ENCODE measurements around the gene ITCH.
"Not testable (repeated sequence)": the region's sequence is repeated elsewhere in the genome, so short reads cannot be mapped to it uniquely, and the experiment has no call there.

The ITCH gene

GRCh38 chr20:34344238-34344637, 18.8 kb upstream of the ITCH start:
- no peak for DNase-seq

- no peak for DNase-seq
Measured at GRCh38 chr20:34345402-34345736, 17.7 kb upstream of the ITCH start.

- DNase-seq: not testable (repeated sequence)
Measured at GRCh38 chr20:34345839-34346532, 17.1 kb upstream of the ITCH start.

GRCh38 chr20:34346533-34346865, 16.6 kb upstream of the ITCH start:
- not testable (repeated sequence) for DNase-seq

- DNase-seq: no peak
Measured at GRCh38 chr20:34347571-34347970, 15.5 kb upstream of the ITCH start.

- no peak for DNase-seq
Measured at GRCh38 chr20:34350095-34350494, 13.0 kb upstream of the ITCH start.

GRCh38 chr20:34353467-34353866, 9.6 kb upstream of the ITCH start:
- not testable (repeated sequence) for DNase-seq

- no peak for DNase-seq
Measured at GRCh38 chr20:34355427-34355826, 7.6 kb upstream of the ITCH start.

GRCh38 chr20:34359729-34360128, 3.3 kb upstream of the ITCH start:
- DNase-seq: not testable (repeated sequence)

- no peak for DNase-seq
Measured at GRCh38 chr20:34362502-34363061, 491 bp upstream of the ITCH start.

GRCh38 chr20:34363465-34364222, 571 bp downstream of the ITCH start:
- no peak for DNase-seq

GRCh38 chr20:34364223-34364506, 1.1 kb downstream of the ITCH start:
- DNase-seq: no peak

GRCh38 chr20:34365765-34366213, 2.7 kb downstream of the ITCH start:
- DNase-seq: no peak

- no peak for DNase-seq
Measured at GRCh38 chr20:34367155-34367554, 4.1 kb downstream of the ITCH start.

- DNase-seq: not testable (repeated sequence)
Measured at GRCh38 chr20:34367911-34368310, 4.8 kb downstream of the ITCH start.

GRCh38 chr20:34368547-34368946, 5.5 kb downstream of the ITCH start:
- no peak for DNase-seq

- DNase-seq: no peak
Measured at GRCh38 chr20:34369265-34369664, 6.2 kb downstream of the ITCH start.

- DNase-seq: no peak
Measured at GRCh38 chr20:34370062-34370461, 7.0 kb downstream of the ITCH start.

GRCh38 chr20:34373445-34373844, 10.4 kb downstream of the ITCH start:
- DNase-seq: no peak

- no peak for DNase-seq
Measured at GRCh38 chr20:34374209-34374760, 11.2 kb downstream of the ITCH start.

GRCh38 chr20:34375977-34376430, 12.9 kb downstream of the ITCH start:
- DNase-seq: no peak

GRCh38 chr20:34377072-34377847, 14.2 kb downstream of the ITCH start:
- no peak for DNase-seq

GRCh38 chr20:34382174-34382573, 19.1 kb downstream of the ITCH start:
- DNase-seq: no peak
